Stimulated activated CD8-positive, alpha-beta memory T cell treated with anti-CD3 and anti-CD28 coated beads, Interleukin-4, amount 100 ng/mL, for 4 hours (primary cell): Measurements from ENCODE around the gene SHLD1.
"Not testable (repeated sequence)": the region's sequence is repeated elsewhere in the genome, so short reads cannot be mapped to it uniquely, and the experiment has no call there.

ENCODE experiments used
- DNase-seq, 2 donors: peaks; one replicate each; pipeline ENCODE4 v3.0.0-alpha.2; 2020; ENCODE audit warnings: low read depth in 2 of 2, low spot score in 1 of 2

Gene SHLD1

DNA sequence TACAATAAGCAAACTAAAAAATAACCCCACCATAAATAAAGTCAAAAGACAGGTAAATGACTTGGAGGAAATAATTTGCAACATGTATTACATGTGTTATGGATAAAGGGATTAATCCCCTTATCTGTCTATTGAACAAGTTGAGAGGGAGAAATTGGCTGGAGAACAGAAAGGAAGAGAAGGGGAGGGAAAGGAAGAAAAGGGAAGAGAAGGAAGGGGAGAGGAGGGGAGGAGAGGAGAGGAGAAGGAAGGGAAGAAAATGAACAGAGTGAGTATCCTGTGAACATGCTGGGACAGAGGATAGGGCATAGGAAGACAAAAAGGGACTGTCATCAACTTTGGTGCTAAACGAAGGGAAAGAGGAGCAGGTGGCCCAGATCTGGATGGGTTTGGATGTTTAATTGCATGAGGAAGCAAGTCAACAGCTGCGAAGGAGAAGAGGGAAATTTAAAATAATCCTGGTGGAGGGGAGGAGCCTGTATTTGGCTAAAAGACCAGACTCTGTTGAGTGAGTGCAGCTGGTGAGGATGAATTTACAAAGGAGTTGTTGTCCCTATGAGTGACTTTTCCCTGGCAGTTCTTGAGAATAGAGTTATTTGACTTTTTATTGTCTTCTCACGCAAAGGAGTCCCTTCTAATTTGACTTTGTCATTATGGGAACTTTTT lies 14.2 kb upstream of the SHLD1 start:
- DNase-seq: no peak

DNA sequence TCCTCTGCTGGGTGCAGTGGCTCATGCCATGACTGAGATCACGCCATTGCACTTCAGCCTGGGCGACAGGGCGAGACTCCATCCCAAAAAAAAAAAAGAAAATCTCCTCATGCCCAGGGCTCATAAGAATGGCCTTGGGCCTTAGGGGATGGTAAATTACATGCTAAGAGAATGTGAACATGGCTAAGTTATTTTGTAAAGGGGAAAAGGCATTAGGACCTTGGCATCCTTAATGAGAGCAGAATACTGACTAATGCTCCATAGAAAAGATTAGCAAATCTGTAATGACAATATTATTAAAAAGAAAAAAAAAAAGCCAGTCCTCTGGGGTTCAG lies 12.6 kb upstream of the SHLD1 start:
- DNase-seq: no peak

DNA sequence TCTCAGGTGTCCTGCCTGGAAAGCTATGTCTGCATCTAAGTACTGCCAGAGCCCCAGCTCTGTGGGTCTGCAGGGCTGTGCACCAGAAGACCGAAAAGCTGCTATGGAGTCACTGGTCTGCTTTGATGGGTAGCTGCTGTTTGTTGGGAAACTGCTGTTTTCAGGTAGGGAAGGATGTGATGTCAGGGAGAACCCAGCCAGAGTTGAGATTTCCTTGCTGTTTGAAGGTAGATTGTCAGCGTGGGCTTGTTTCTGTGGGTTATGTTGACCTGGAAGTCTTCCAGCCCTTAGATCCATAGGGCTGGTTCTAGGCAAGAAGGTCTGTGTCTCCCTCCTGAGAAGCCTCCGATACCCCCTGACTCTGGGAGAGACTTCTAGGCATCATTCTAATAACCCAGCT lies 12.2 kb upstream of the SHLD1 start:
- DNase-seq: no peak

DNA sequence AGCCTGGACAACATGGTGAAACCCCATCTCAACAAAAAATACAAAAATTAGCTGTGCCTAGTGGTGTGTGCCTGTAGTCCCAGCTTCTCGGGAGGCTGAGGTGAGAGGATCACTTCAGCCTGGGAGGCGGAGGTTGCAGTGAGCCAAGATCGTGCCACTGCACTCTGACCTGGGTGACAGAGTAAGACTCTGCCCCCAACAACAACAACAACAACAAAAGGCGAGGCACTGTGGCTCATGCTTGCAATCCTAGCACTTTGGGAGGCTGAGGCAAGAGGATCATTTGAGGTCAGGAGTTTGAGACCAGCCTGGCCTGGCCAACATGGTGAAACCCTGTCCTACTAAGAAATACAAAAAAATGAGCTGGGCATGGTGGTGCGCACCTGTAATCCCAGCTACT lies 9.6 kb upstream of the SHLD1 start:
- DNase-seq: not testable (repeated sequence)

DNA sequence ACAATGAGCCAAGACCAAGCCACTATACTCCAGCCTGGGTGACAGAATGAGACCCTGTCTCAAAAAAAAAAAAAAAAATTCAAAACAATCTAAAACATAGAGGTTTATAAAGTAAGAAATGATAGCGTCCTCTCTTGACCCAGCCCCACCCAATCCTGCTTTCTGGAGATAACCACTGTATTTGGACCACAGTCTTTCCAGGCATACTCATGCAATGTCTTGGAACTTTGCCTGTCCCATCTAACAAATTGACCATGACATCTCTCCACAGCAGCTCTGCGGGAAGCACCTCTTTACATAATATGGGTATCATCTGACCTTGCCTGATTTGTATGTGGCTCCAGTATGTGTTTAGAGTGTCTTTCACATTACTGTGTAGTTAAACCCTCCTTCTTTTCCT lies 9.1 kb upstream of the SHLD1 start:
- no peak for DNase-seq

DNA sequence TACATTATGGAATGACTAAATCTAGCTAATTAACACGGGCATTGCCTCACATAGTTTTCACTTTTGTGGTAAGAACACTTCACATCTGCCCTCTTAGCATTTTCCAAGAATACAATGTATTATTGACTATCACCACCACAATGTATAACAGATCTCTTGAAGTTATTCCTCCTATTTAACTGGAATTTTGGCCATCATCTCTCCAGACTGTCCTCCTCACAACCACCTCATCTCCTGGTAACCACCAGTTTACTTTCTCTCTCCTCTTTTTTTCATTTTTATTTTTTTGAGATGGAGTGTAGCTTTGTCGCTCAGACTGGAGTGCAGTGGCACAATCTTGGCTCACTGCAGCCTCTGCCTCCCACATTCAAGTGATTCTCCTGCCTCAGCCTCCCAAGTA lies 8.2 kb upstream of the SHLD1 start:
- DNase-seq: no peak

DNA sequence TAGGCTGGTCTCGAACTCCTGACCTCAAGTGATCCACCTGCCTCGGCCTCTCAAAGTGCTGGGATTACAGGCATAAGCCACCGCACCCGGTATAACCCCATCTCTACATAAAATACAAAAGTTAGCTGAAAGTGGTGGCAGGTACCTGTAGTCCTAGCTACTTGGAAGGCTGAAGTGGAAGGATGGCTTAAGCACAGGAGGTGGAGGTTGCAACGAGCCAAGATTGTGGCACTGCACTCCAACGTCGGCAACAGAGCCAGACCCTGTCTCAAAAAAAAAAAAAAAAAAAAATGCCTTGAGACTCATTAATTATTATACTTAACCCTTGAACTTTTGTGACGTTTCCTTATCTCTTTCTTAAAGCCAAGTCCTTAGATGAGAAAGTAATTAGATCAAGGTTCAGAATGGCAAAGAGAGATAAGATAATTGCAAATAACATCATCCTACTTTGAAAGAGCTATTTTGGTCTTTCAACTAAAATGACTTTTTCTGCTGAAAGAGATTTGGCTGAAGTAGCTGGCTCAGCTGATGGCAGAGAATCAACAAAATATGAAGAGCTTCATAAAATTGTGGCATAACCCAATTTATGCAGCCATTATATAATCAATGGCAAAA lies 4.7 kb upstream of the SHLD1 start:
- no peak for DNase-seq

DNA sequence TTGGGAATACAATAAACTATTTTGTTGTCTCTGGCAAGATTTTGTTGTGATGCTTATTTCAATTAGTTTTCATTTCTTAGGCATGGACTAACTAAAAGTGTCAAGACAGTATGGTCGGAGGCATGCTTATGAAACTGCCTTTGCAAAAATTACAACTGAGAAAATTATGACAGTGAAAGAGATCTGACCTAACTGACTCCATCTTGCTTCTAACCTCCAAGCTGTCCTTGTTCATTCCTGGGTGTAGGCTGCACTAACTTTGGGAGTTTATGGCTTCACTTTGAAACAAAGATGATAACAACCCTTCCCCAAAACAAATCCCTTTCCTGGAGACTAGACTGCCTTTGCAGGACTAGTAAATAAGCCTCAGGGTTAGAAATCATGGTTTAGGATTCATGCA lies 4.1 kb upstream of the SHLD1 start:
- DNase-seq: no peak

DNA sequence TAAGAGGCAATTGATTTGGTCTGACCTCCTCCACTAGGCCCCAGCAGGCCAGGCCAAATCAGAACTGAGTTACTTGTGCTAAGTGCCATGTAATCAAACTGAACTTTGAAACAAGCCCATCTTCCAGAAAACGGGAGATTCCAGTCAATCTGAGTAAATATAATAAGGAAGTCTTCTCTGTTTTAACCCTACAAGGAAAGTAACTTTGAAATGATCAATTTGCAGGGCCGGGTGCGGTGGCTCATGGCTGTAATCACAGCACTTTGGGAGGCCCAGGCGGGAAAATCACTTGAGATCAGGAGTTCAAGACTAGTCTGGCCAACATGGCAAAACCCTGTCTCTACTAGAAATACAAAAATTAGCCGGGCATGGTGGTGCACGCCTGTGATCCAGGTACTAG lies 2.0 kb upstream of the SHLD1 start:
- no peak for DNase-seq

DNA sequence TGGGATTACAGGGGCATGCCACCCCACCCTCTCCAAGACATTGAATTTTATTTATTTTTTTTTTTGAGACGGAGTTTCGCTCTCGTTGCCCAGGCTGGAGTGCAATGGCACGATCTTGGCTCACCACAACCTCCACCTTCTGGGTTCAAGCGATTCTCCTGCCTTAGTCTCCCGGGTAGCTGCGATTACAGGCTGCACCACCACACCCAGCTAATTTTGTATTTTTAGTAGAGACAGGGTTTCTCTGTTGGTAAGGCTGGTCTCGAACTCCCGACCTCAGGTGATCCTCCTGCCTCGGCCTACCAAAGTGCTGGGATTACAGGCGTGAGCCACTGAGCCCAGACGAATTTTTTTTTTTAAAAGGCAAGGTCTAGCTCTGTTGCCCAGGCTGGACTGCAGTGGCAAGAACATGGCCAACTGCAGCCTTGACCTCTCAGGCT lies 669 bp upstream of the SHLD1 start:
- not testable (repeated sequence) for DNase-seq

DNA sequence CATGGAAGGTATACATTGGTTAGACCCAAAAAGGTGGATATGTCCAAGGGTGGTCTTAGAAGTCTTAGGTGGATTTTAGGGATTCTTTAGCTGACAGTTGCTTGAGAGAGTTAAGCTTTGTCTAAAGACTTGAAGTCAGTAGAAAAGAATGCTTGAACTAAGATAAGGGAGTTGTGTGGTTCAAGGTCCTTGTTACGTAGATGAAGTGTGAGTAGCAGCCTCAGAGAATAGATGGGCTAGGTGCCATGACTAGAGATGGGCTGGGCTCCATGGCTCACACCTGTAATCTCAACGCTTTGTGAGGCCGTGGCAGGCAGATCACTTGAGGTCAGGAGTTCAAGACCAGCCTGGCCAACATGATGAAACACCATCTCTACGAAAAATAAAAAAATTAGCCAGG lies 1.7 kb downstream of the SHLD1 start:
- DNase-seq: no peak

DNA sequence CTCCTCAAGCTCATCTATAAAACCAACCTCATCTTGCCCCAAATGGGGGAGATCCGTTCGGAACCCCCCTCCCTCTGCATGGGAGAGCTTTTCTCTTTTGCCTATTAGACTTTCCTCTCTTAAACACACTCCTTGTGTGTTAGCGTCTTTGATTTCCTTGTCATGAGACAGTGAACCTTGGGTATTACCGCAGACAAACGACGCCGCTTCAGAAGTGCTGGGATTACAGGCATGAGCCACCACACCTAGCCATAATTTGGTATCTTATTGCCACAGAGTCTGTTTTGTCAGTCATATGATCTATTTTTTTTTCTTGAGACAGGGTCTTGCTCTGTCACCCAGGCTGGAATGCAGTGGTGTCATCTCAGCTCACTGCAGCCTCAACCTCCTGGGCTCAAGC lies 3.6 kb downstream of the SHLD1 start:
- no peak for DNase-seq

DNA sequence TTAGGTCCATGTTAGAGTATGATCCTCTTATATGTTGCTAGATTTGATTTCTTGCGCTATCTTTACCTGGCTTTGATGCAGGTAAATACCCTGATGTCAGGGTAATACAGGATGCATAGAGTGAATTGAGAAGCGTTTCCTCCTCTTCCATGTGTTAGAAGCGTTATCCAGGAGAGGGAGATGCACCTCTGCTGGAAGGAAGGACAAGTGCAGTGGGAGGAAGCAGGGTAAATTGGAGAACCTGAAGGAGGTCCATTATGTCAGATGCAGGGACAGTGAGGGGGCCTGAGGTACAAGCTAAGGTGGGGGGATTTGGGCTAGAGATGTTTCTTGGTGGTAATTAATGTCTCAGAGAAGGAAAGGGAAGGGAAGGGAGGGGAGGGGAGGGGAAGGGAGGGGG lies 7.7 kb downstream of the SHLD1 start:
- DNase-seq: no peak

DNA sequence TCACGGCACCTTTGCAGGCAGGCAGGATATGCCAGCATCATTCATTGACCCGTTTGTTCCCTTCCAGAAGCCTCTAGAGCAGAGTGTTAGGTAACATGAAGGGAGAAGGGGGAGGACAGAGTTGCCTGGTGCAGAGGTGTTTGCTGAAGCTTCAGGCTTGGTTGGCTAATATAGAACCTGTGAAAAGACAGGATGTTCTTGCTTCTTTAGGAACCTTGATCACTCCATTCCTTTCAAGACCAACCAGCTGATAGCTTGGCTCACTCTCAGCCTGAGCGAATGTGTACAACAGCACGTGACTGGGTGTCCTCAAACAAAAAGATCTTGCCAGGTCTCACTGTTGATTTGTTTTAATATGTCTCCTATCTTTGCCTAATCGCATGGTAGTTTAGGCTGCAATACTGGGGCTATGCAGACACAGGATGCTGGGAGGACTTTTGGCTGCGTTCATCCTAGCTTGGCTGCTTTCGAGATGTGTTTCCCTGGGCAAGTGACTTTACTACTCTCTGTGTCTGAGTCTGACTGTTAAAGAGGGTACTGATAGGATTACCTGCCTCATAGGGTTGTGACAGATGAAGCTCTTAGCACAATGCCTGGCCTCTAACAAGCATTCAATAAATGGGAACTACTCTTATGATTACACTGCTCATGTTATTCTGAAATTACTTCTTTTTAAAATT lies 16.0 kb downstream of the SHLD1 start:
- no peak for DNase-seq

DNA sequence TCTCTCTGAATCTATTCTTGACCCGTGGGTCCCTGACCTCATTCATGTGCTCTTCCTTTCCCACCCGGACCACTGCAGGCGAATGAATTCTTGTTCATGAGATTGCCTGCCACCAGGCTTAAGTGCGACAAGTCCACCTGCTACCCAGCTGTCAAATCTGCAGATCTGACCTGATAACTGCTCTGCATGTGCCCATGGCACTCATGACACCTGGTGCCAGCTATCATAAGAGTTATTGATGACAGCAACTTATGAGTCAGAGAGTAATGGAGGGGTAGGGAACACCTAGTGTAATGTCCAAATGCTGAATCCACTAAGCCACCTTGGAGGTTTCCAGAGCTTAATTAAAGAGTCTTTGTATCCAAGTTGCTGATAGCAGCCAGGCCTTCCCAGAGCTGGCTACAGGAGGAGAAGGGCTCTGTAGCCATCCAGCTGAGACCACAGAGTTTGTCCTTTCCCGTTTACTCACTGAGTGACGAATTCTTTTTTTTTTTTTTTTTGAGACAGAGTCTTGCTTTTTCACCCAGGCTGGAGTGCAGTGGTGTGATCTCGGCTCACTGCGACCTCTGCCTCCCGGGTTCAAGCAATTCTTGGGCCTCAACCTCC lies 17.4 kb downstream of the SHLD1 start:
- DNase-seq: no peak

DNA sequence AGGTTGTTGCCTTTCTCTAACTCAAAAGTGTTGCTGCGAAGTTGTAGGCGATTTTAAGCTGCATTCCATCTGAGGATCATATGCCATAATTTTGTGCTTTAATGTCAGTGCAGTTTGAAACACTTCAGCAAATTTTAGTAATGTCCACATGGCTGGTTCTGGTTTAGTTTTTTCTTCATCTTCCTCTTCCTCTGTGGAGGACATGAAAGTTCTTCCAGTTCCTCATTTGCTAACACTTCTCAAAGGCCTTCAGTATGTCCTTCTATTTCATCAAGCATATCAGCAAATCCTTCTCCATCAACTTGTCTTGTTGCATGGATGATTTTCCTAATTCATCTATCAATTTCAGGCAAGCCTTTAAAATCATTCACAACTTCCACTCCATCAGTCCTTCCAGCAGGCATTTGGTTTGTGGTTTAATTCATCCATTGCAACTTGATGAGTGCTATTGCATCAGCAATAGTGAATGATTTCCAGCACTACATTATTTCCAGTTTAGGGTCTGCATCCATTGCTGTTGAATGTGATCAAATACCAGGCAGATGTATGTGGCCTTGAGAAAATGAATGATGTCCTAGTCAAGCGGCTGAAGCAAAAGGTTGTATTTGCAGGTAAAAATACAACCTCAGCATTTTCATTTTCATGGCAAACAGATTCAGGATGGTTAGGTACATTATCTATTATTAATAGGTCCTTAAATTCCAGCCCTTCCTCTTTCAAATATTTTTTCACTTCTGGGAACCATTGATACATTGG lies 20.2 kb downstream of the SHLD1 start:
- DNase-seq: no peak

DNA sequence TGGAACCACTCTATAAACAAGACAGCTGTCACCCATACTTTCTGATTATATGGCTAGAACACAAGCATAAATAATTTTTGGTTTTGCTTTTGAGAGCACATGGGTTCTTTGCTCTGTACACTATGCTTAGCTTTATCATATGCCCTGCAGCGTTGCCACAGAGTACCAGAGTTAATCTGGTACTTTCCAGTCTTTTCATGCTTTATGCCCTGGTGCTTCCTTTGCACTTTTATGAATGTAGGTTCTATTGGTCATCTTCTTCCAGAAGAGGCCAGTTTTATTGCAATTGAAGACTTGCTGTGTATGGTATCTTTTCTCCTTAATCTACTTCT lies 20.8 kb downstream of the SHLD1 start:
- no peak for DNase-seq

DNA sequence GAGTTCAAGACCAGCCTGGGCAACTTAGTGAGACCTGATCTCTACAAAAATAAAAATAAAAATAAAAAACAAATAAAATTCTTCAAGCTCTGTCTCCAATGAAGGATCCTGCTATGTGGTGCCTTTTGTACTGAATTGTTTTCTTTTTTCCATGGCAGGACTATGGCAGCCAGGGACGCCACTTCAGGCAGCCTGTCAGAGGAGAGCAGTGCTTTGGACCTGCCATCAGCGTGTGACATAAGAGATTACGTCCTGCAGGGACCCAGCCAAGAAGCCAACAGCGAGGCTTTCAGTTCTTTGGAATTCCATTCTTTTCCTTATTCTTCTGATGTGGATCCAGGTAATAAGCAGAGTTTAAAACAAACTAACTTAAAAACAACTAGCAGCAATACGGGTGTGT lies 22.5 kb downstream of the SHLD1 start:
- DNase-seq: no peak

DNA sequence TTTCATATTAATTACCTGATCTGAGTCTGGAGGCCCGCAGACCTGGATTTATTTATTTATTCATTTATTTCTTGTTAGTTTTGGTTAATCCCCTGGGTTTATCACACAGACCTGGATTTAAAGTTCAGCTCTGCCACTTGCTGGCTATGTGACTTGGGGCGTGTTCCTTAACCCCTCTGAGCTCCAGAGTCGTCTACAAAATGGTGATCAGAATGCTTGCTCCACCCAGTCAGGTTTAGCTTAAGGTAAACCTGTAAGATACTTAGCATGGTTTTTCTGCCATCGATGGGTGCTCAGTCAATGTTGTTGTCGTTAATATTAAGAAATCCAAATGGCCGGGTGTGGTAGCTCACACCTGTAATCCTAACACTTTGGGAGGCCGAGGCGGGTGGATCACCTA lies 23.4 kb downstream of the SHLD1 start:
- no peak for DNase-seq

DNA sequence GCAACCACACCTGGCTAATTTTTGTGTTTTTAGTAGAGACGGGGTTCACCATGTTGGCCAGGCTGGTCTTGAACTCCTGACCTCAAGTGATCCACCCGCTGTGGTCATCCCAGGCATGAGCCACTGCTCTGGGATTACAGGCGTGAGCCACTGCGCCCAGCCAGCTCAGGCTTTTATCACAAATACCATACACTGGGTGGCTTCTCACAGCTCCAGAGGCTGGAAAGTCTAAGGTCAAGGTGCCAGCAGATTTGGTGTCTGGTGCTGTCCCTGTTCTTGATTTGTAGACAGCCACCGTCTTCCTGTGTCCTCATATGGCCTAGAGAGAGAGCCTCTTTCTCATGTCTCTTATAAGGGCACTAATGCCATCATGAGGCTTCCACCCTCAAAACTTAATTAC lies 25.9 kb downstream of the SHLD1 start:
- DNase-seq: no peak

DNA sequence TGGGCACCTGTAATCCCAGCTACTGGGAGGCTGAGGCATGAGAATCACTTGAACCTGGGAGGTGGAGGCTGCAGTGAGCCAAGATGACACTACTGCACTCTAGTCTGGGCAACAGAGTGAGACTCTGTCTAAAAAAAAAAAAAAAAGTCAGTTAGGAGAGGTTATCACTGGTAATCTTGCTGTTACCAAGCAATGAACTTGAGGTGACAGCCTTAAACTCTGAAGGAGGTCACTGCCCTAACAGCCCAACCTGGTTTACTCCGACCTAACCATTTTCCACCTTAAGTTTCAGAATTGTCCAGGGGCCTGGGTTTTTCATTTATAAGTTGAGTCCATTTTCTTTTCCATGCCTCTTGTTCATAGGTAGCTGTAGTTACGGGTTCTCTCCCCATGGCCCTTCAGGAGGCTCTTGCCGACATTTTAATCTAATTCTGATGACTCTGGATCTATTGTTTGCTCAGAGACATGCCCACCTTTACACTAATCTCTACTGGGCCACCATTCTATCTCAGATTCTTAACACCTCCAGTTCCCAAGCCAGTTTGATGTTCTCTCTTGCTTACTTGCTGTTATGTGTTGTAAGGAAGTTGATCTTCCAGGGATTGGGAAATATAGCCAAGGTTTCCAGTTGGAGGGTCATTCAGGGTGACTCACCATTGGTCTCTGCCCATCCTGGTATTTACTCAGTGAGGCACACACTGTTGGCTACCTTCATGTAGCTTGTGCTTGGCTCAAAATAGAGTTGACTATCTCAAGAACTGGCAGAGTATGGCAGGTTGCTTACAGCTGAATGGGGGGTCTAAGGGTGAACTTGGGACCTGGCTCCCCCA lies 29.1 kb downstream of the SHLD1 start:
- no peak for DNase-seq
